Measurements from ENCODE around the gene KIF21A. TPM values are rescaled to one million over a fixed set of nuclear protein-coding genes. Genes with fewer than 3 reads are reported as not detected.

The KIF21A gene
- total and polyA plus RNA-seq, 2 of the 13 experiments (the other 11 are each of a cell fraction or from before 2014, with no cell fraction given): 20.6 to 39.7 TPM

DNA sequence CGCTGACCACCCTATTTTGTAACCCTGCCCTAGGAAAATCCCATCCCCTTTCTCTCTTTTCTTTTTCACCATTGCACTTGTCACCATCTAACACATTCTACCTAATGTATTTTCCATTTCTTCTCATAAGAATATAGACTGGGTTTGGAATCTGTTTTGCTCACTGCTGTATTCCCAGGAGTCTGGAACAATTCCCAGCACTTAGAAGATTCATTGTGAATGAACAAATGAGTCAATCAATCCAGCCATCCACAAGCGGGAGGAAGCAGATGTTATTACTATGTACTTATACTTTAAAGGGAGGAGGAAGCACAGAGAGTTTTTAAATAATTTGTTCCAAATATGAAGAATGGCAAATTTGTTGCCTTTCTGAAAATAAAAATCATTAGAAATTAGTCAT is 142.1 kb downstream of the KIF21A start:
- H3K9me3 ChIP-seq (ENCODE audit: low read length): no peaks in the 10 kb centered on the region
- intact Hi-C loops (cut with micrococcal nuclease; ENCODE audit: unreplicated experiment) (no loop called here), in situ Hi-C loops (cut with HindIII; ENCODE audit: extremely low pct_ligation_motif_present, low pct_unique_long_range_greater_than_20kb) (no loop called here)
- H4K20me1 ChIP-seq (ENCODE audit: insufficient read depth, low read length): no peaks in the 10 kb centered on the region
- no peak overlapping the region for H2AFZ ChIP-seq (ENCODE audit: low read length)
- ATAC-seq (no peak), DNase-seq (ENCODE audit: low spot score) (no peak), FAIRE-seq (no peak)
- no peaks in the 10 kb centered on the region for H3K4me1 ChIP-seq (ENCODE audit: insufficient read depth, low read length)
- no peak overlapping the region for H3K27ac ChIP-seq (ENCODE audit: extremely low read length, insufficient read depth, low read length)
- BruUV-seq (replicated peaks): no TSS peak
- CTCF ChIA-PET (ENCODE audit: low intra/inter-chr PET ratio, low total read pairs): no interaction called here
- POLR2A ChIA-PET: no interaction called here
- no peaks in the 10 kb centered on the region for H3K79me2 ChIP-seq (ENCODE audit: insufficient read depth, low read length)
- H3K4me3 ChIP-seq (replicated peaks in 1 of 3; ENCODE audit: insufficient read depth in 1 of 3, low read depth in 2 of 3, low read length in 3 of 3): no peak overlapping the region
- no peak overlapping the region for H3K4me2 ChIP-seq (ENCODE audit: low read depth, low read length)
- H3K9ac ChIP-seq (ENCODE audit: insufficient read depth, low read depth, low read length): no peak overlapping the region
- H3K27me3 ChIP-seq (ENCODE audit: control insufficient read depth in 1 of 2, insufficient read depth in 2 of 2, low read length in 2 of 2): no peaks in the 10 kb centered on the region
- 99% methylated on average over 2 of the region's 2 CpGs for WGBS (ENCODE audit: low lambda C conversion rate)
- H3K36me3 ChIP-seq (replicated peaks in 1 of 2; ENCODE audit: control insufficient read depth in 1 of 2, insufficient read depth in 2 of 2, low read length in 2 of 2): peaks cover 0 to 12% of the 10 kb centered on the region in 2 experiments; a peak in 3 of 5 replicates
- TF ChIP-seq, protein P1, sequence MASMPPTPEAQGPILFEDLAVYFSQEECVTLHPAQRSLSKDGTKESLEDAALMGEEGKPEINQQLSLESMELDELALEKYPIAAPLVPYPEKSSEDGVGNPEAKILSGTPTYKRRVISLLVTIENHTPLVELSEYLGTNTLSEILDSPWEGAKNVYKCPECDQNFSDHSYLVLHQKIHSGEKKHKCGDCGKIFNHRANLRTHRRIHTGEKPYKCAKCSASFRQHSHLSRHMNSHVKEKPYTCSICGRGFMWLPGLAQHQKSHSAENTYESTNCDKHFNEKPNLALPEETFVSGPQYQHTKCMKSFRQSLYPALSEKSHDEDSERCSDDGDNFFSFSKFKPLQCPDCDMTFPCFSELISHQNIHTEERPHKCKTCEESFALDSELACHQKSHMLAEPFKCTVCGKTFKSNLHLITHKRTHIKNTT (CRISPR knock-in tag; IDR thresholded peaks at IDR 0.05): no peak
- TF ChIP-seq ZNF577 (CRISPR knock-in tag; IDR thresholded peaks at IDR 0.05; ENCODE audit: borderline replicate concordance, low read depth) (no peak), PHF20 (CRISPR knock-in tag; IDR thresholded peaks at IDR 0.05) (no peak), SIX4 (CRISPR knock-in tag; IDR thresholded peaks at IDR 0.05) (no peak), ZNF251 (CRISPR knock-in tag; IDR thresholded peaks at IDR 0.05) (no peak)
- TF ChIP-seq, protein P2, sequence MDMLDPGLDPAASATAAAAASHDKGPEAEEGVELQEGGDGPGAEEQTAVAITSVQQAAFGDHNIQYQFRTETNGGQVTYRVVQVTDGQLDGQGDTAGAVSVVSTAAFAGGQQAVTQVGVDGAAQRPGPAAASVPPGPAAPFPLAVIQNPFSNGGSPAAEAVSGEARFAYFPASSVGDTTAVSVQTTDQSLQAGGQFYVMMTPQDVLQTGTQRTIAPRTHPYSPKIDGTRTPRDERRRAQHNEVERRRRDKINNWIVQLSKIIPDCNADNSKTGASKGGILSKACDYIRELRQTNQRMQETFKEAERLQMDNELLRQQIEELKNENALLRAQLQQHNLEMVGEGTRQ (IDR thresholded peaks at IDR 0.05; ENCODE audit: low read depth, low read length): no peak
- TF ChIP-seq, protein P2 (CRISPR knock-in tag; IDR thresholded peaks at IDR 0.05; ENCODE audit: borderline replicate concordance): no peak
- TF ChIP-seq, protein P3, sequence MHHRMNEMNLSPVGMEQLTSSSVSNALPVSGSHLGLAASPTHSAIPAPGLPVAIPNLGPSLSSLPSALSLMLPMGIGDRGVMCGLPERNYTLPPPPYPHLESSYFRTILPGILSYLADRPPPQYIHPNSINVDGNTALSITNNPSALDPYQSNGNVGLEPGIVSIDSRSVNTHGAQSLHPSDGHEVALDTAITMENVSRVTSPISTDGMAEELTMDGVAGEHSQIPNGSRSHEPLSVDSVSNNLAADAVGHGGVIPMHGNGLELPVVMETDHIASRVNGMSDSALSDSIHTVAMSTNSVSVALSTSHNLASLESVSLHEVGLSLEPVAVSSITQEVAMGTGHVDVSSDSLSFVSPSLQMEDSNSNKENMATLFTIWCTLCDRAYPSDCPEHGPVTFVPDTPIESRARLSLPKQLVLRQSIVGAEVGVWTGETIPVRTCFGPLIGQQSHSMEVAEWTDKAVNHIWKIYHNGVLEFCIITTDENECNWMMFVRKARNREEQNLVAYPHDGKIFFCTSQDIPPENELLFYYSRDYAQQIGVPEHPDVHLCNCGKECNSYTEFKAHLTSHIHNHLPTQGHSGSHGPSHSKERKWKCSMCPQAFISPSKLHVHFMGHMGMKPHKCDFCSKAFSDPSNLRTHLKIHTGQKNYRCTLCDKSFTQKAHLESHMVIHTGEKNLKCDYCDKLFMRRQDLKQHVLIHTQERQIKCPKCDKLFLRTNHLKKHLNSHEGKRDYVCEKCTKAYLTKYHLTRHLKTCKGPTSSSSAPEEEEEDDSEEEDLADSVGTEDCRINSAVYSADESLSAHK (CRISPR knock-in tag; IDR thresholded peaks at IDR 0.05; ENCODE audit: borderline replicate concordance): no peak
